GM12878 (cell line): Measurements from ENCODE around the gene FGFBP3. TPM values are rescaled to one million over a fixed set of nuclear protein-coding genes. Genes with fewer than 3 reads are reported as not detected.

Experiments
- ATAC-seq: fragments of 200-7000 bp; cut with Tn5 transposase; 3 replicates; pipeline ENCODE4 v1.9.1; 2020; ENCODE audit warnings: mild to moderate bottlenecking, moderate library complexity
- BruUV-seq: library from RNA; stranded (reverse); fragments of 400-500 nt; replicated peaks from 2 replicates; lab custom pipeline; 2021; lab: Mats Ljungman, UMichigan
- CTCF ChIA-PET: fragments of 300-600 bp; sonication (Branson Sonifier 250); formaldehyde crosslinking; extraction: SDS; loops from one replicate; lab custom pipeline; 2021; ENCODE audit warnings: inconsistent platforms; lab: Yijun Ruan, JAX
- POLR2A ChIA-PET: fragments of 350-600 bp; formaldehyde crosslinking; extraction: SDS; loops from one replicate; lab custom pipeline; 2021; ENCODE audit warnings: inconsistent platforms; lab: Charles Lee
- RAD21 ChIA-PET: fragments of 300-600 bp; sonication (Branson Sonifier 250); formaldehyde crosslinking; loops from one replicate; lab custom pipeline; 2023; ENCODE audit warnings: antibody characterized with exemption; ENCODE audit not compliant: unreplicated experiment; lab: Charles Lee
- SMC1A ChIA-PET: fragments of 300-600 bp; sonication (Branson Sonifier 250); formaldehyde crosslinking; loops from one replicate; lab custom pipeline; 2023; ENCODE audit not compliant: unreplicated experiment, uncharacterized antibody; lab: Charles Lee
- DNase-seq: peaks from one replicate; pipeline ENCODE4 v3.0.0-alpha.2; 2011; ENCODE audit warnings: low read depth, low spot score
- FAIRE-seq: peaks from 3 replicates; lab custom pipeline; 2011; peaks lifted over from hg19 to GRCh38; lab: Jason Lieb, UNC
- H2AFZ ChIP-seq: 2 replicates; pipeline ENCODE4 v1.6.0; 2011; ENCODE audit warnings: low read depth, low read length, control low read depth; ENCODE audit not compliant: control insufficient read depth
- H3K27ac ChIP-seq: 2 replicates; pipeline ENCODE4 v1.5.1; 2011; ENCODE audit warnings: control low read depth; ENCODE audit not compliant: control insufficient read depth, insufficient read depth
- H3K27me3 ChIP-seq, 2 experiments: replicated peaks in 1 of 2; 2 replicates each; pipeline versions ENCODE4 v1.6.0 to v1.6.1; 2011; ENCODE audit warnings: low read length in 1 of 2; ENCODE audit not compliant: control insufficient read depth in 2 of 2, insufficient read depth in 2 of 2
- H3K36me3 ChIP-seq, 2 experiments: 2 replicates each; pipeline ENCODE4 v1.5.1; 2011; ENCODE audit warnings: low read length in 1 of 2; ENCODE audit not compliant: control insufficient read depth in 2 of 2, insufficient read depth in 2 of 2
- H3K4me1 ChIP-seq: 2 replicates; pipeline ENCODE4 v1.6.1; 2011; ENCODE audit warnings: mild to moderate bottlenecking, low read length, moderate library complexity, mixed read lengths; ENCODE audit not compliant: control insufficient read depth, insufficient read depth
- H3K4me2 ChIP-seq: 2 replicates; pipeline ENCODE4 v1.6.0; 2011; ENCODE audit warnings: control low read depth; ENCODE audit not compliant: control insufficient read depth, insufficient read depth
- H3K4me3 ChIP-seq: fragments of 200-600 bp; sonication (generic); 2 replicates; pipeline ENCODE4 v1.5.1; 2016
- H3K79me2 ChIP-seq: 2 replicates; pipeline ENCODE4 v1.6.0; 2011; ENCODE audit warnings: low read length; ENCODE audit not compliant: control insufficient read depth, insufficient read depth
- H3K9ac ChIP-seq: 2 replicates; pipeline ENCODE4 v1.8.0; 2011; ENCODE audit warnings: low read length, control low read depth, mixed read lengths; ENCODE audit not compliant: control insufficient read depth, insufficient read depth
- H3K9me3 ChIP-seq: replicated peaks from 3 replicates; pipeline ENCODE4 v1.5.1; 2011; ENCODE audit warnings: mild to moderate bottlenecking, low read length; ENCODE audit not compliant: control insufficient read depth, insufficient read depth
- H4K20me1 ChIP-seq: 2 replicates; pipeline ENCODE4 v1.6.0; 2011; ENCODE audit not compliant: control insufficient read depth, insufficient read depth
- CBFB ChIP-seq: IDR thresholded peaks from 2 replicates; pipeline ENCODE4 v1.6.1; 2016; ENCODE audit warnings: antibody characterized with exemption, low read depth
- CHD1 ChIP-seq: IDR thresholded peaks from 2 replicates; pipeline ENCODE4 v1.6.1; 2012; ENCODE audit warnings: low read depth, low read length, improper control_type of control experiment
- ESRRA ChIP-seq: IDR thresholded peaks from 2 replicates; pipeline ENCODE4 v1.6.1; 2012; ENCODE audit warnings: mild to moderate bottlenecking, low read length, improper control_type of control experiment
- HDAC2 ChIP-seq: fragments of 200-600 bp; sonication (generic); IDR thresholded peaks from 2 replicates; pipeline ENCODE4 v1.6.1; 2017
- HDGF ChIP-seq: fragments of 450-650 bp; IDR thresholded peaks from 2 replicates; pipeline ENCODE4 v1.6.1; 2016; ENCODE audit warnings: antibody characterized with exemption
- IKZF1 ChIP-seq: fragments of 450-650 bp; conservative IDR thresholded peaks from 2 replicates; pipeline ENCODE4 v1.6.1; 2017; ENCODE audit warnings: antibody characterized with exemption, mild to moderate bottlenecking
- IKZF2 ChIP-seq, 2 experiments: fragments of 450-650 bp; IDR thresholded peaks; 2 replicates each; pipeline ENCODE4 v1.6.1; 2017; ENCODE audit warnings: mild to moderate bottlenecking in 2 of 2, moderate library complexity in 2 of 2
- KAT2A ChIP-seq: conservative IDR thresholded peaks from 2 replicates; pipeline ENCODE4 v1.6.1; 2011; ENCODE audit warnings: low read depth, low read length; ENCODE audit not compliant: control insufficient read depth
- NR2C1 ChIP-seq: fragments of 450-650 bp; IDR thresholded peaks from 2 replicates; pipeline ENCODE4 v1.6.1; 2017; ENCODE audit warnings: antibody characterized with exemption, mild to moderate bottlenecking, moderate library complexity
- RCOR1 ChIP-seq: conservative IDR thresholded peaks from 2 replicates; pipeline ENCODE4 v1.6.1; 2012; ENCODE audit warnings: low read depth, low read length, improper control_type of control experiment
- SREBF1 ChIP-seq: IDR thresholded peaks from 2 replicates; pipeline ENCODE4 v1.6.1; 2012; ENCODE audit warnings: mild to moderate bottlenecking, low read length
- WGBS: methylation state at CpG from one replicate; pipeline ENCODE4 v1.1.6; 2016; ENCODE audit warnings: low lambda C conversion rate; ENCODE audit not compliant: insufficient replicate concordance, insufficient coverage; ENCODE audit errors: missing lambda C conversion rate; 5-methylcytosine and 5-hydroxymethylcytosine counted together
- in situ Hi-C: fragments of 300-500 bp; cut with MboI; formaldehyde crosslinking; loops from 9 replicates; pipeline ENCODE4 v1.14.3; 2018; ENCODE audit warnings: mixed read lengths
- intact Hi-C: fragments of 100-400 bp; cut with micrococcal nuclease; formaldehyde crosslinking; loops from one replicate; pipeline ENCODE4 v1.14.2; 2022; ENCODE audit not compliant: unreplicated experiment
- polyA plus RNA-seq, 11 experiments: library from polyadenylated mRNA; depleted of rRNA in 4 of 11; unstranded in 6 of 11; stranded (reverse) in 5 of 11; fragments of >200 nt; fragmentation: Nextera tagmentation in 4 of 11; fragmentation: Illumina TruSeq in 1 of 11; extraction: Ambion mirVana in 4 of 11; extraction: Trizol in 1 of 11; gene quantifications; 1 replicate in 1 of 11; 2 replicates in 10 of 11; pipeline versions ENCODE4 v1.2.1 to v1.2.3, GENCODE V29; 2011 to 2016; ENCODE audit warnings: inconsistent platforms in 2 of 11, missing spikeins in 2 of 11, low read depth in 1 of 11
- total RNA-seq, 4 experiments: library from RNA; depleted of rRNA in 3 of 4; stranded (reverse); fragments of >200 nt in 3 of 4; fragmentation: Illumina TruSeq in 1 of 4; extraction: Trizol in 1 of 4; gene quantifications; 2 replicates each; pipeline versions ENCODE4 v1.2.1 to v1.2.3, GENCODE V29; 2013 to 2021
- TF ChIP-seq, protein P1 (sequence below): IDR thresholded peaks from 2 replicates; pipeline ENCODE4 v1.6.1; 2012; ENCODE audit warnings: low read length, inconsistent platforms
- TF ChIP-seq, protein P2 (sequence below): fragments of 450-650 bp; IDR thresholded peaks from 2 replicates; pipeline ENCODE4 v1.6.1; 2014; ENCODE audit warnings: mild to moderate bottlenecking

FGFBP3 gene
- total and polyA plus RNA-seq, 10 of the 15 experiments (the other 5 are each of a cell fraction or from before 2014, with no cell fraction given) = 0.08 to 1.0 (median 0.23) TPM

DNA sequence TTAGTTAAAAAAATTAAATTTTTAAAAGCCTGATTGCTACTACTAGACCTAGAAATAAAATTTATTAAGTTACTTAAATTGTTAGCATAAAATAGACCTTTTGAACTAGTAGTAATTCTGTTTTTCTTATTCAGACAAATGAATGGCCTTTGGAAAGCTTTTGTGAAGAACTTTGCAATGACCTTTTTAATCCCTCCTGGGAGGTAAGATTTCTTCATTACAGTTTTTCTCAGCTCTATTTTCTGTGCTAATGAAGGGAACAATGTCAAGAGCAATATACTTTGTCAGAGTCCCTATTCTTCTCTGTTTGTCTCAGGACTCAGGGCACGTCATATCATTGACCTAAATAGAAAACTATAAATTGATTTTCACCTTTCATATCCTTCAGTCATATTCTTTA lies 47.8 kb upstream of the FGFBP3 start:
- no TSS peak for BruUV-seq

More for the DNA sequence above, 47.8 kb upstream of the FGFBP3 start:
- no peaks in the 10 kb centered on the region for H3K79me2 ChIP-seq
- no peak overlapping the region for H3K4me2 ChIP-seq
- no peaks in the 10 kb centered on the region for H3K4me1 ChIP-seq
- DNase-seq = no peak
- H3K27ac ChIP-seq = no peak overlapping the region
- H3K4me3 ChIP-seq = no peak overlapping the region
- POLR2A ChIA-PET = no interaction called here
- no peak overlapping the region for H2AFZ ChIP-seq
- SMC1A ChIA-PET = interaction anchor here (1.5 kb wide), 1 partner anchor 17 kb away, joined by 4 read pairs; no protein-coding TSS in a partner anchor
- H3K9ac ChIP-seq = no peak overlapping the region
- no peak for FAIRE-seq
- 86% methylated on average over 1 of the region's 1 CpG for WGBS
- TF ChIP-seq CBFB (no peak), ESRRA (no peak), NR2C1 (no peak), SREBF1 (no peak), IKZF1 (no peak), HDAC2 (no peak), IKZF2 (IDR thresholded peaks at IDR 0.05) (no peak), CHD1 (no peak), KAT2A (no peak), RCOR1 (no peak), HDGF (no peak)
- TF ChIP-seq, protein P1, sequence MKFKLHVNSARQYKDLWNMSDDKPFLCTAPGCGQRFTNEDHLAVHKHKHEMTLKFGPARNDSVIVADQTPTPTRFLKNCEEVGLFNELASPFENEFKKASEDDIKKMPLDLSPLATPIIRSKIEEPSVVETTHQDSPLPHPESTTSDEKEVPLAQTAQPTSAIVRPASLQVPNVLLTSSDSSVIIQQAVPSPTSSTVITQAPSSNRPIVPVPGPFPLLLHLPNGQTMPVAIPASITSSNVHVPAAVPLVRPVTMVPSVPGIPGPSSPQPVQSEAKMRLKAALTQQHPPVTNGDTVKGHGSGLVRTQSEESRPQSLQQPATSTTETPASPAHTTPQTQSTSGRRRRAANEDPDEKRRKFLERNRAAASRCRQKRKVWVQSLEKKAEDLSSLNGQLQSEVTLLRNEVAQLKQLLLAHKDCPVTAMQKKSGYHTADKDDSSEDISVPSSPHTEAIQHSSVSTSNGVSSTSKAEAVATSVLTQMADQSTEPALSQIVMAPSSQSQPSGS = no peak
- TF ChIP-seq, protein P2, sequence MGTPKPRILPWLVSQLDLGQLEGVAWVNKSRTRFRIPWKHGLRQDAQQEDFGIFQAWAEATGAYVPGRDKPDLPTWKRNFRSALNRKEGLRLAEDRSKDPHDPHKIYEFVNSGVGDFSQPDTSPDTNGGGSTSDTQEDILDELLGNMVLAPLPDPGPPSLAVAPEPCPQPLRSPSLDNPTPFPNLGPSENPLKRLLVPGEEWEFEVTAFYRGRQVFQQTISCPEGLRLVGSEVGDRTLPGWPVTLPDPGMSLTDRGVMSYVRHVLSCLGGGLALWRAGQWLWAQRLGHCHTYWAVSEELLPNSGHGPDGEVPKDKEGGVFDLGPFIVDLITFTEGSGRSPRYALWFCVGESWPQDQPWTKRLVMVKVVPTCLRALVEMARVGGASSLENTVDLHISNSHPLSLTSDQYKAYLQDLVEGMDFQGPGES = no peak
- in situ Hi-C loops (no loop called here), intact Hi-C loops (no loop called here)
- H3K9me3 ChIP-seq = no peaks in the 10 kb centered on the region
- RAD21 ChIA-PET = no interaction called here
- H3K36me3 ChIP-seq = peaks cover 0 to 23% of the 10 kb centered on the region in 2 experiments
- H4K20me1 ChIP-seq = no peaks in the 10 kb centered on the region
- CTCF ChIA-PET = interaction anchor here (0.8 kb wide), 2 partner anchors 27 to 478 kb away, joined by 3 read pairs; no protein-coding TSS in a partner anchor
- ATAC-seq = no peak
- no peaks in the 10 kb centered on the region for H3K27me3 ChIP-seq
